Nephron (organoid): ENCODE measurements around the gene AMZ1.

Experiments used
- H3K27ac Mint-ChIP-seq, 3 experiments: 2 replicates each; pipeline ENCODE4 v1.8.0; 2020; ENCODE audit warnings: mixed read lengths in 3 of 3, mild to moderate bottlenecking in 2 of 3, moderate library complexity in 1 of 3
- H3K27me3 Mint-ChIP-seq: 2 replicates; pipeline ENCODE4 v1.8.0; 2021; ENCODE audit warnings: low read depth, mild to moderate bottlenecking, moderate library complexity, mixed read lengths
- H3K36me3 Mint-ChIP-seq: 2 replicates; pipeline ENCODE4 v1.8.0; 2020; ENCODE audit warnings: low read depth, mixed read lengths
- H3K4me1 Mint-ChIP-seq: 2 replicates; pipeline ENCODE4 v1.8.0; 2020; ENCODE audit warnings: mixed read lengths
- H3K4me3 Mint-ChIP-seq, 3 experiments: 2 replicates each; pipeline ENCODE4 v1.8.0; 2020; ENCODE audit warnings: mild to moderate bottlenecking in 3 of 3, mixed read lengths in 3 of 3, moderate library complexity in 2 of 3
- H3K9me3 Mint-ChIP-seq: 2 replicates; pipeline ENCODE4 v1.8.0; 2020; ENCODE audit warnings: mixed read lengths
- CTCF ChIP-seq, 3 experiments: fragments of 200-600 bp; sonication (generic); IDR thresholded peaks; one replicate each; pipeline ENCODE4 v1.5.0; 2021; ENCODE audit warnings: antibody characterized with exemption in 3 of 3; ENCODE audit not compliant: unreplicated experiment in 3 of 3

The AMZ1 gene

GRCh38 chr7:2717293-2718261, 29.6 kb downstream of the AMZ1 start:
- H3K4me1 Mint-ChIP-seq = peaks cover 63% of the 10 kb centered on the region
- H3K27me3 Mint-ChIP-seq = no peaks in the 10 kb centered on the region
- H3K4me3 Mint-ChIP-seq = peak overlapping the region; percentile 47 to 72 (median 60)
- peaks cover 30% of the 10 kb centered on the region for H3K36me3 Mint-ChIP-seq
- no peak for TF ChIP-seq CTCF (IDR thresholded peaks at IDR 0.05; ENCODE audit: unreplicated experiment in 3 of 3)
- H3K9me3 Mint-ChIP-seq = no peaks in the 10 kb centered on the region
- peak overlapping the region; percentile 82 to 91 (median 89) for H3K27ac Mint-ChIP-seq

GRCh38 chr7:2718296-2718965, 30.4 kb downstream of the AMZ1 start:
- no peaks in the 10 kb centered on the region for H3K9me3 Mint-ChIP-seq
- H3K4me1 Mint-ChIP-seq = peaks cover 63% of the 10 kb centered on the region
- peak overlapping the region in 1 of 3 experiments; percentile 60 for H3K4me3 Mint-ChIP-seq
- H3K27me3 Mint-ChIP-seq = no peaks in the 10 kb centered on the region
- peak overlapping the region; percentile 82 to 91 (median 89) for H3K27ac Mint-ChIP-seq
- TF ChIP-seq CTCF (IDR thresholded peaks at IDR 0.05; ENCODE audit: unreplicated experiment in 3 of 3) = no peak
- peaks cover 28% of the 10 kb centered on the region for H3K36me3 Mint-ChIP-seq

GRCh38 chr7:2719007-2719406, 31.0 kb downstream of the AMZ1 start:
- no peak overlapping the region for H3K27ac Mint-ChIP-seq
- H3K4me3 Mint-ChIP-seq = no peak overlapping the region
- H3K27me3 Mint-ChIP-seq = no peaks in the 10 kb centered on the region
- TF ChIP-seq CTCF (IDR thresholded peaks at IDR 0.05; ENCODE audit: unreplicated experiment in 3 of 3) = peak; percentile 18 to 46 (median 39)
- no peaks in the 10 kb centered on the region for H3K9me3 Mint-ChIP-seq
- H3K4me1 Mint-ChIP-seq = peaks cover 57% of the 10 kb centered on the region
- peaks cover 23% of the 10 kb centered on the region for H3K36me3 Mint-ChIP-seq

GRCh38 chr7:2720024-2720423, 32.0 kb downstream of the AMZ1 start:
- no peak overlapping the region for H3K27ac Mint-ChIP-seq
- no peak overlapping the region for H3K4me3 Mint-ChIP-seq
- H3K4me1 Mint-ChIP-seq = peaks cover 47% of the 10 kb centered on the region
- H3K27me3 Mint-ChIP-seq = no peaks in the 10 kb centered on the region
- H3K36me3 Mint-ChIP-seq = peaks cover 13% of the 10 kb centered on the region
- no peak for TF ChIP-seq CTCF (IDR thresholded peaks at IDR 0.05; ENCODE audit: unreplicated experiment in 3 of 3)
- H3K9me3 Mint-ChIP-seq = no peaks in the 10 kb centered on the region

GRCh38 chr7:2721842-2722241, 33.8 kb downstream of the AMZ1 start:
- TF ChIP-seq CTCF (IDR thresholded peaks at IDR 0.05; ENCODE audit: unreplicated experiment in 3 of 3) = no peak
- H3K36me3 Mint-ChIP-seq = peaks cover 24% of the 10 kb centered on the region

More at GRCh38 chr7:2721842-2722241, 33.8 kb downstream of the AMZ1 start:
- H3K27ac Mint-ChIP-seq = no peak overlapping the region
- H3K9me3 Mint-ChIP-seq = no peaks in the 10 kb centered on the region
- no peak overlapping the region for H3K4me3 Mint-ChIP-seq
- H3K27me3 Mint-ChIP-seq = no peaks in the 10 kb centered on the region
- peaks cover 29% of the 10 kb centered on the region for H3K4me1 Mint-ChIP-seq
